ENCODE data around the gene CDH13. TPM values are rescaled to one million over a fixed set of nuclear protein-coding genes. Genes with fewer than 3 reads are reported as not detected.

CDH13 gene
- total RNA-seq, 1 experiment from 2014 or later, result 0.89 TPM

DNA sequence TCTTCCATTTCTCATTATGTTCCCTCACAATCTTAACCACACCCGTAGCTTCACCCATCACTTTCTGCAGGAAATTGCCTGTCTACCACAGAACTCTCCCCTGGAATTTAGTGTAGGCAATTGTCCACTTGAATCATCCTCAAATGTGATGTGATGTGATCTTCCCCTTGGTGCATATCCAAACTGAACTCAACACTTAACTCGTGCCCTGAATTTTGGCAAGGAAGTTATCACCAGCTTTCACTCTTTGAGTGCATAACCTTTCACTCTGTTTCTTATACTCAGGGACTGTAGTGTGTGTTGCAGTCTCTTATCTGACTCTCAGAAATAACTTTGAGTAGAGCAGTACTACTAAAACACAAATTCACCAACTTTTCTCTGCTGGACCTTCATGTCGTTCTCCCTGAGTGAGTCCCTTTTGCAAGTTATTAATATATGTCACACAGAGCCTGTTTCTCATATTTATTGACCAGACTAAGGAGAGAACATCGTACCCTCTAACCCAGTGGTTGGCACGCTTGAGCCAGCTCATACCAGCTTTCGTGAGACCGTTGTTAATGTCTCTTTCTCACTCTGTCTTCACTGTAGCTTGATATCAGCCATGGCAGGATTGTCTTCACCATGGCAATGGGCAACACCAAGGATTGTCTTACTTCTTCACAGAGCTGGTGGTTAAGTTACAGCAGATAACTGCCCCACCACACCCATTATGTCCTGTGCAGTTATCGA, 622.1 kb downstream of the CDH13 start:
- H3K9me3 ChIP-seq, result no peaks in the 10 kb centered on the region
- no peak overlapping the region for H3K4me3 ChIP-seq
- DNase-seq, result no peak
- no peaks in the 10 kb centered on the region for H3K27me3 ChIP-seq
- no peaks in the 10 kb centered on the region for H3K36me3 ChIP-seq

- Histone ChIP-seq H3K4me3 (no peak overlapping the region), H3K27me3 (no peaks in the 10 kb centered on the region), H3K36me3 (no peaks in the 10 kb centered on the region), H3K9me3 (no peaks in the 10 kb centered on the region)
- DNase-seq, result no peak
These were observed 626.8 kb downstream of the CDH13 start for GRCh38 chr16:83253521-83253920.

GRCh38 chr16:83258366-83258928, 631.7 kb downstream of the CDH13 start:
- H3K27me3 ChIP-seq, result no peaks in the 10 kb centered on the region
- DNase-seq, result no peak
- H3K36me3 ChIP-seq, result no peaks in the 10 kb centered on the region
- H3K9me3 ChIP-seq, result no peaks in the 10 kb centered on the region
- H3K4me3 ChIP-seq, result no peak overlapping the region

- no peak for DNase-seq
- no peaks in the 10 kb centered on the region for H3K36me3 ChIP-seq
These were observed 640.2 kb downstream of the CDH13 start for GRCh38 chr16:83266848-83267553.

GRCh38 chr16:83268169-83268568, 641.4 kb downstream of the CDH13 start:
- H3K36me3 ChIP-seq, result no peaks in the 10 kb centered on the region
- DNase-seq, result no peak
- H3K9me3 ChIP-seq, result no peaks in the 10 kb centered on the region
- no peaks in the 10 kb centered on the region for H3K27me3 ChIP-seq
- no peak overlapping the region for H3K4me3 ChIP-seq

More at GRCh38 chr16:83266848-83267553, 640.2 kb downstream of the CDH13 start:
- Histone ChIP-seq H3K27me3 (no peaks in the 10 kb centered on the region), H3K4me3 (no peak overlapping the region), H3K9me3 (no peaks in the 10 kb centered on the region)

DNA sequence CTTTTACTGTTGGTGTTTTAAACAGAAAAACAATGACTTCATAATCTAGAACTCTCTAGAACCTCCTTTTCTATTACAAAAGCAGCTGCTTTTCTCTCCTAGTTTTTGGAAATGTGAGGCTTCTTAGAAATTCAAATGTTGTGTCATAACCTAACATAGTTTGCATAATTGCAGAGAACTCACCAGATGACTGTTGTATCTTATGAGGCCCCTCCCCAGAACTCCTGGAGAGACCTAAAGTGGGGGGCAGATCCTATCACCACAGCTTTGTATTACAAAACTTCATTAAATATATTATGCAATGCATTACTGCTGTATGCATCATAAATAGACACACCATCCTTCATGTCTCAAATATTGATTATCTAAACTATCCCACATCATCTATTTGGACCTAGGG, 642.3 kb downstream of the CDH13 start:
- Histone ChIP-seq H3K4me3 (no peak overlapping the region), H3K27me3 (no peaks in the 10 kb centered on the region), H3K9me3 (no peaks in the 10 kb centered on the region), H3K36me3 (no peaks in the 10 kb centered on the region)
- no peak for DNase-seq

GRCh38 chr16:83269541-83269940, 642.8 kb downstream of the CDH13 start:
- Histone ChIP-seq H3K27me3 (no peaks in the 10 kb centered on the region), H3K4me3 (no peak overlapping the region), H3K9me3 (no peaks in the 10 kb centered on the region), H3K36me3 (no peaks in the 10 kb centered on the region)
- no peak for DNase-seq

DNA sequence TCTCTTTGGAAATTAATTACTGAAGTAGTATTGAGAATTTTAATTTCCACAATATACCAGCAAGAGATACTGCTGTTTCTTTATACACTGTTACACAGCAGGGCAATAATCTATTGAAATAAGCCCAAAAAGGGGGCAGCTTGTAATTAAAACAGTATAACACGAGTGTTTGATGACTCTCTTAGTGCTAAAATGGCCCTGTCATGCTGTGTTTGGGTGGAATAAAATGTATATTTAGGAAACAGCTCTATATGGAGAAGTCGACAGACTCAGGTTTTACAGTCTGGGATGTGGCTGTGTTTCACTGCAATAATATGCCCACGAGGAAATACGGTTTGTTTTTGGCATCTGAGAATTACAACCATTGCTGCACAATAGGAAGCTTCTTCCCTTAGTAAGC, 643.3 kb downstream of the CDH13 start:
- DNase-seq, result no peak
- Histone ChIP-seq H3K36me3 (no peaks in the 10 kb centered on the region), H3K4me3 (no peak overlapping the region), H3K27me3 (no peaks in the 10 kb centered on the region), H3K9me3 (no peaks in the 10 kb centered on the region)

DNA sequence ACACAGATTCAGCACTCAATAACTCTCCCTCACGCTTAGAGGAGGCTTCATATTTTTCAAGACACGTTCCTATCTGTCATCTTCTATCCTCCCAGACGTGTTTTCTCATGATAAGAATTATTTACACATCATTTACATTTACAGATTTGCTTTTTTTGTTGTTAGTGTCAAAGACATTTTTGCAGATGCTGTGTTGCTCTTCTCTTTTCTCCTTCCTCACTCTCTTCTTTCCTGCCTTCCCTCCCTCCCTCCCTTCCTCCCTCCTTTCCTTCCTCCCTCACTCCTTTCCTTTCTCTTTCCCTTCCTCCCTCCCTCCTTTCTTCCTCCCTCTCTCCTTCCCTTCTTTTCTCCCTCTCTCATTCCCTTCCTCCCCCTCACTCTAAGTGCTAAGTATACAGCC, 643.9 kb downstream of the CDH13 start:
- no peak for DNase-seq
- H3K27me3 ChIP-seq, result no peaks in the 10 kb centered on the region
- no peaks in the 10 kb centered on the region for H3K9me3 ChIP-seq
- H3K4me3 ChIP-seq, result no peak overlapping the region
- H3K36me3 ChIP-seq, result no peaks in the 10 kb centered on the region

DNA sequence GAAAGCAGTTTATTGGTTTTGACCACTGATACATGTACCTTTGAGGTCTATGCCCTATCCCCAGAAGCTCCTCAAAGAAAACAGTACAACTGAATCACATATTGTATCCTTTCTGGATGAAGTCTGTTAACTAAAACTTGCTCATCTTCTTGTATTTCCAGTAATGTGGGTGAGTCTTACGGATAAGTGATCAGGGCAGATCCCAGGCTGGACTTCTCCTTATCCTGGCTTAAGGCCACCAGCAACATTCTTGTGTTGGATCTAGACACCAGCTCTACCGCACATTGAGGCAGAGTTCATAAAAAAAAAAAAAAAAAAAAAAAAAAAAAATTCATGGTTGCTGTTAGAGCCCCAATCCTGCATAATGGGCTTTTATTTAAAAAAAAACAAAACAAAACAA, 644.4 kb downstream of the CDH13 start:
- Histone ChIP-seq H3K27me3 (no peaks in the 10 kb centered on the region), H3K9me3 (no peaks in the 10 kb centered on the region), H3K36me3 (no peaks in the 10 kb centered on the region), H3K4me3 (no peak overlapping the region)
- no peak for DNase-seq

DNA sequence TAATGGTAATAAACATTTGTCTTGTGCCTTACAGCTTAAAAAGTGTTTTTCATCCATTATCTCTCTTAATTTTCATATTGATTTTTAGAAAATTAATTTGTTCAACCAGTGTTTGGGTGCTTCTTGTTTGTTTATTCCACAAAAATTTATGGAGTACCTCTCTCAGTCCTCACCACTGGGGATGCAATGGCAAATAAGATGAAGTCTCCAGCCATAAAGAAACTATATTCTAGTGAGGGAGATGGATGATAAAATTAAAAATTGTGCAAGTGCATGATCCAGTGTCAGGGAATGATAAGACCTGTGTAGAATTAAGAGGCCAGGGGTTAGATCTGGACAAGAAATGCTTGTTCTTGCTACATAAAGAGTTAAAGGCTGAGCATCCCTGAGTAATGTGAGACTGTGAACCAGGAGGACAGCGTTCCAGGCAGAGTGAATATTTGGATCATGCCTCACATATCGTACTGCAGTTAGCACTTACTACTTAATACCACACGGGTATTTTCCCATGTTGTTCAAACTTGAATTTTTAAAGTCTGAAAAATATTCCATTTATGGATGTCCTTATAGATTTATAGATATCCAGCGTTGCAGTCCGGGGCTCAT, 645.3 kb downstream of the CDH13 start:
- H3K9me3 ChIP-seq, result no peaks in the 10 kb centered on the region
- no peaks in the 10 kb centered on the region for H3K27me3 ChIP-seq
- DNase-seq, result no peak
- no peak overlapping the region for H3K4me3 ChIP-seq
- no peaks in the 10 kb centered on the region for H3K36me3 ChIP-seq

GRCh38 chr16:83272843-83273242, 646.1 kb downstream of the CDH13 start:
- H3K36me3 ChIP-seq, result no peaks in the 10 kb centered on the region
- no peak for DNase-seq
- H3K4me3 ChIP-seq, result no peak overlapping the region
- no peaks in the 10 kb centered on the region for H3K9me3 ChIP-seq
- no peaks in the 10 kb centered on the region for H3K27me3 ChIP-seq

- Histone ChIP-seq H3K4me3 (no peak overlapping the region), H3K36me3 (no peaks in the 10 kb centered on the region), H3K27me3 (no peaks in the 10 kb centered on the region), H3K9me3 (no peaks in the 10 kb centered on the region)
- no peak for DNase-seq
These were observed 646.9 kb downstream of the CDH13 start for GRCh38 chr16:83273504-83274173.

GRCh38 chr16:83279251-83279650, 652.5 kb downstream of the CDH13 start:
- no peak for DNase-seq
- H3K4me3 ChIP-seq, result no peak overlapping the region
- no peaks in the 10 kb centered on the region for H3K9me3 ChIP-seq

DNA sequence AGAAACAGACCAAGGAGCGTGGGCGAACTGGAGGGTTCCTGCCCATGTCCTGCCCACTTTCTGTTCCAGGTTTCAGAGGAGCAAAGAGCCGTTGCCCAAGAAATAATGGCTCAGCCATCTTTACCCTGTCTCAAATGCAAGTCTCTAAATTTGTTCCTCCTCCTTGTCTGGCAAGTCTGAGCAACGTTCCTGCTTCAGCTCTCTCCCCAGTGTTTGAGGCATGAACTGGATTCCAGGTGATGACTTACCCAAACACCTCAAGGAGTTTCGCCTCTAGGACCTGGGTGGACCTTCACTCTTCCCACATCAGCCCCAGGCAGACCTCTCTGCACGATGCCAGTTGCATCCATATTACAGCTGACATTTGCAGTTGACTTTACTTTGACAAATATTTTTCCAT, 659.2 kb downstream of the CDH13 start:
- H3K36me3 ChIP-seq, result no peaks in the 10 kb centered on the region
- H3K9me3 ChIP-seq, result no peaks in the 10 kb centered on the region
- H3K4me3 ChIP-seq, result no peak overlapping the region
- no peaks in the 10 kb centered on the region for H3K27me3 ChIP-seq
- DNase-seq, result no peak

More at GRCh38 chr16:83279251-83279650, 652.5 kb downstream of the CDH13 start:
- Histone ChIP-seq H3K27me3 (no peaks in the 10 kb centered on the region), H3K36me3 (no peaks in the 10 kb centered on the region)

- H3K4me3 ChIP-seq, result no peak overlapping the region
- no peaks in the 10 kb centered on the region for H3K27me3 ChIP-seq
- no peaks in the 10 kb centered on the region for H3K36me3 ChIP-seq
- H3K9me3 ChIP-seq, result no peaks in the 10 kb centered on the region
- no peak for DNase-seq
These were observed 669.7 kb downstream of the CDH13 start for GRCh38 chr16:83296505-83296904.

DNA sequence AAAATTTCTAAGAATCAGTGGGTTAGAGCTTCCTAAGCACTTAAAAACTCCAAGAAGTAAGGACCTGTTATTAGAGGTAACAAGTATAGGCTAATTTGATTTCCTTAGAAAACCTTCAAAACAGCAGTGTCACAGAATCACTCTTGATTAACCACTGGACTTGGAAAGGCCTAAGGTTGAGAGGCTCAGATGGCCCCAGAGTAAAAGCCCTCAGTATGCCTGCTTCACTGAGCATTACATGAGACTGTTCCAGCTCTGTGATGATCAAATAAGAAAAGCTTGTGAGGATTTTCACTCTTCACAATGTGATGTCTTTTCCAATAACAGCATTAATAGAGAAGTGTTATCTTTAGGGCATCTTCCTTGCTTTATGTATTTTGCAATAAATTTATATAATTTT, 671.8 kb downstream of the CDH13 start:
- no peaks in the 10 kb centered on the region for H3K36me3 ChIP-seq
- no peak overlapping the region for H3K4me3 ChIP-seq
- no peak for DNase-seq
- H3K27me3 ChIP-seq, result no peaks in the 10 kb centered on the region
- H3K9me3 ChIP-seq, result no peaks in the 10 kb centered on the region
